HG03432 (cell line): ENCODE data around the gene TSKU.

Experiments
- ATAC-seq: cut with Tn5 transposase; IDR thresholded peaks from one replicate; pipeline ENCODE4 v1.9.1; 2021; ENCODE audit warnings: mild to moderate bottlenecking, moderate library complexity; ENCODE audit not compliant: unreplicated experiment

TSKU gene

GRCh38 chr11:76752321-76753143 is 30.6 kb upstream of the TSKU start:
- ATAC-seq, result no peak

- ATAC-seq, result no peak
Measured at GRCh38 chr11:76753449-76753848, 29.7 kb upstream of the TSKU start.

GRCh38 chr11:76753950-76754349 is 29.2 kb upstream of the TSKU start:
- no peak for ATAC-seq

- ATAC-seq, result no peak
Measured at GRCh38 chr11:76756341-76756741, 26.8 kb upstream of the TSKU start.

- ATAC-seq, result no peak
Measured at GRCh38 chr11:76758311-76758710, 24.8 kb upstream of the TSKU start.

- ATAC-seq, result no peak
Measured at GRCh38 chr11:76759092-76759491, 24.1 kb upstream of the TSKU start.

GRCh38 chr11:76759517-76759916 is 23.6 kb upstream of the TSKU start:
- no peak for ATAC-seq

GRCh38 chr11:76760236-76760635 is 22.9 kb upstream of the TSKU start:
- no peak for ATAC-seq

- ATAC-seq, result no peak
Measured at GRCh38 chr11:76761718-76762355, 21.3 kb upstream of the TSKU start.

GRCh38 chr11:76762356-76762752 is 20.8 kb upstream of the TSKU start:
- no peak for ATAC-seq

- no peak for ATAC-seq
Measured at GRCh38 chr11:76762867-76763572, 20.1 kb upstream of the TSKU start.

- ATAC-seq, result no peak
Measured at GRCh38 chr11:76763573-76764346, 19.4 kb upstream of the TSKU start.

- no peak for ATAC-seq
Measured at GRCh38 chr11:76764941-76765665, 18.1 kb upstream of the TSKU start.

- ATAC-seq, result no peak
Measured at GRCh38 chr11:76765863-76766350, 17.2 kb upstream of the TSKU start.

- ATAC-seq, result no peak
Measured at GRCh38 chr11:76766521-76766920, 16.6 kb upstream of the TSKU start.

GRCh38 chr11:76767659-76768058 is 15.5 kb upstream of the TSKU start:
- ATAC-seq, result no peak

- ATAC-seq, result no peak
Measured at GRCh38 chr11:76768088-76768908, 14.9 kb upstream of the TSKU start.

GRCh38 chr11:76768909-76769560 is 14.1 kb upstream of the TSKU start:
- no peak for ATAC-seq
